ENCODE results near the gene MEF2D. TPM values are rescaled to one million over a fixed set of nuclear protein-coding genes. Genes with fewer than 3 reads are reported as not detected.

MEF2D gene
- total and polyA plus RNA-seq, 3 donors from 2014 or later: 34.4 to 113 (median 96.8) TPM

DNA sequence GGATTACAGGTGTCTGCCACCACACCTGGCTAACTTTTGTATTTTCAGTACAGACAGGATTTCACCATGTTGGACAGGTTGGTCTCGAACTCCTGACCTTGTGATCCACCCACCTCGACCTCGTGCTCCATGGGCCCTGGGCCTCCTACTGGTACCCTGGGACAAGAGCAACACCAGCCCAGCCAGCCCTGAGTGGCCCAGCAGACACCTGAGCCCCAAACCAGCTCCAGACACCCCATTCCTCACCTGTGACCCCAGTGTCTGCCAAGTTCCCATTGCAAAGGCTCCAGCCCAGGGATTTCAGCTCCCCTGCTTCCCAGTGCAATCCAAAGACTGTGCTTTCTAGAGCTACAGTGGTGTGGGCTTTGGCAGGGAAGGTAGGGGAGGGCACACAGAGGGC, 14.6 kb downstream of the MEF2D start:
- intact Hi-C loops (cut with DNase I; ENCODE audit: low total_unique reads): no loop called here
- Histone ChIP-seq H3K4me3 (no peak overlapping the region), H3K9me3 (no peaks in the 10 kb centered on the region), H3K27ac (no peak overlapping the region), H3K27me3 (no peaks in the 10 kb centered on the region), H3K36me3 (ENCODE audit: low read depth, missing control alignments) (no peaks in the 10 kb centered on the region), H3K4me1 (peaks cover 26% of the 10 kb centered on the region)
- DNase-seq: no peak
- no peak for TF ChIP-seq POLR2A (IDR thresholded peaks at IDR 0.05)
- TF ChIP-seq, protein P1, sequence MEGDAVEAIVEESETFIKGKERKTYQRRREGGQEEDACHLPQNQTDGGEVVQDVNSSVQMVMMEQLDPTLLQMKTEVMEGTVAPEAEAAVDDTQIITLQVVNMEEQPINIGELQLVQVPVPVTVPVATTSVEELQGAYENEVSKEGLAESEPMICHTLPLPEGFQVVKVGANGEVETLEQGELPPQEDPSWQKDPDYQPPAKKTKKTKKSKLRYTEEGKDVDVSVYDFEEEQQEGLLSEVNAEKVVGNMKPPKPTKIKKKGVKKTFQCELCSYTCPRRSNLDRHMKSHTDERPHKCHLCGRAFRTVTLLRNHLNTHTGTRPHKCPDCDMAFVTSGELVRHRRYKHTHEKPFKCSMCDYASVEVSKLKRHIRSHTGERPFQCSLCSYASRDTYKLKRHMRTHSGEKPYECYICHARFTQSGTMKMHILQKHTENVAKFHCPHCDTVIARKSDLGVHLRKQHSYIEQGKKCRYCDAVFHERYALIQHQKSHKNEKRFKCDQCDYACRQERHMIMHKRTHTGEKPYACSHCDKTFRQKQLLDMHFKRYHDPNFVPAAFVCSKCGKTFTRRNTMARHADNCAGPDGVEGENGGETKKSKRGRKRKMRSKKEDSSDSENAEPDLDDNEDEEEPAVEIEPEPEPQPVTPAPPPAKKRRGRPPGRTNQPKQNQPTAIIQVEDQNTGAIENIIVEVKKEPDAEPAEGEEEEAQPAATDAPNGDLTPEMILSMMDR (IDR thresholded peaks at IDR 0.05): no peak
- 85 to 94% methylated on average over 3 of the region's 3 CpGs for WGBS, 2 donors

DNA sequence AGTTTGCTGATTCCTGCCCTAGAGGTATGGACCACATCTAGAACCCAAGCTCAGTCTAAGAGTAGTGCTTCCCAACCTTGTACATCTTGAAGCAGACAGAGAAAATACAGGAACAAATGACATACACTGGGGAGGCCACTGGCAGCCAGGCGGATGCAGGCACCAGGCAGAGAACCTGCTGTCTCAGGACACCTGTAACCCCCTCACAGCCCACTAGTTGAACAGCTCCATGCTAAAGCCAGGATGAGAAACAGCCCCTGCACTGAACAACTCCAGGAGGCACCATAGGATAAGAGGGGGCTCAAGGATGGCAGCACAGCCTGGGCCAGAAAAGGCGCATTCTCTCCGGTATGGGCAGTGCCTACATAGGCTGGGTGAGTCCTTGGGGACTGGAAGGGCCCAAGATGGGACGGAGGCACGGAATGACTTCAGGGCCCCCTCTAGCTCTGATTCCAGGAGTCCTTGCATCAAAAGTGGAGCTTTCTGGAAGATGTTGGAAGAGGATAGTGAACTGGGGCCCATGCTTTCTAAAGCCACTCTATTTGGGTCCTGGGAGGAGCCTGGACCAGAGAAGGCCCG, 16.0 kb downstream of the MEF2D start:
- H3K4me1 ChIP-seq: peaks cover 12% of the 10 kb centered on the region
- DNase-seq: no peak
- no peak overlapping the region for H3K4me3 ChIP-seq
- H3K27ac ChIP-seq: no peak overlapping the region
- 92 to 94% methylated on average over 4 to 6 of the region's 6 CpGs for WGBS, 2 donors
- H3K27me3 ChIP-seq: no peaks in the 10 kb centered on the region
- intact Hi-C loops (cut with DNase I; ENCODE audit: low total_unique reads): no loop called here
- H3K36me3 ChIP-seq (ENCODE audit: low read depth, missing control alignments): no peaks in the 10 kb centered on the region
- H3K9me3 ChIP-seq: no peaks in the 10 kb centered on the region
- TF ChIP-seq, protein P1 (IDR thresholded peaks at IDR 0.05): no peak
- no peak for TF ChIP-seq POLR2A (IDR thresholded peaks at IDR 0.05)

DNA sequence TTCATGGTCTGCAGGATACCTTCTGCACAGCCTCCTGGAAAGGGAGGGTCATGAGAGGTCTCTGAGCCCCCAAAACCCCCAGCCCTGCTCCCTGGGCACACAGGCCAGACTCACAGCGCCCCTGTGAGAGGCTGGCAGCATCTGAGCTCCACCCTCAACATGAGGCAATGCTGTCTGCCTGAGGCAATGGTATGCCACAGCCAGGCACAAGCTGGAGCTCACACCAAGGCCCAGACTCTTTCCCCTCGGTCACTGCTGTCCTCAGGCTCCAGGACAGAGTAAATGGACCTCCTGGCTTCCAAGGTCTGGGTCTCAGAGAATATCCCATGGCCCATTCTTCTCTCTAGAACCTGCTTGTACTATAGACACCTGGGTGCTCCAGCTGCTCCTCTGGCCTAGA, 17.2 kb downstream of the MEF2D start:
- no peaks in the 10 kb centered on the region for H3K27me3 ChIP-seq
- WGBS, 2 donors: 89 to 100% methylated on average over 2 of the region's 2 CpGs
- peaks cover under 1% of the 10 kb centered on the region for H3K4me1 ChIP-seq
- no peaks in the 10 kb centered on the region for H3K9me3 ChIP-seq
- no peak overlapping the region for H3K4me3 ChIP-seq
- no peaks in the 10 kb centered on the region for H3K36me3 ChIP-seq (ENCODE audit: low read depth, missing control alignments)
- intact Hi-C loops (cut with DNase I; ENCODE audit: low total_unique reads): no loop called here
- no peak overlapping the region for H3K27ac ChIP-seq
- no peak for DNase-seq
- TF ChIP-seq, protein P1 (IDR thresholded peaks at IDR 0.05): no peak
- no peak for TF ChIP-seq POLR2A (IDR thresholded peaks at IDR 0.05)

DNA sequence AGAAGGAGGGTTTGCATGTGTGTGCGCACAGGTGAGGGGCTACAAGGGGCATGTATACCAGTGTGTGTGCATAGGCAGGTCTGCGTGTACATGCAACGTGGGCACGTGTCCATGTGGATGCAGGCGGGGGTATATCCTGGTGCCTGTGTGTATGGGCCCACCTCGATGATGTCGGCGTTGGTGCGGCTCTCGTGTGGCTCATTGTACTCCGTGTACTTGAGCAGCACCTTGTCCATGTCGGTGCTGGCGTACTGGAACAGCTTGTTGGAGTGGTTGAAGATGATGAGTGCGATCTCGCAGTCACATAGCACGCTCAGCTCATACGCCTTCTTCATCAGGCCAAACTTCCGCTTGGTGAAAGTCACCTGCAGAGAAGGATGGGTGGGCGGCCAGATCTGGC, 18.3 kb downstream of the MEF2D start:
- no peak overlapping the region for H3K4me3 ChIP-seq
- H3K36me3 ChIP-seq (ENCODE audit: low read depth, missing control alignments): no peaks in the 10 kb centered on the region
- peaks cover 9% of the 10 kb centered on the region for H3K4me1 ChIP-seq
- DNase-seq: no peak
- H3K27me3 ChIP-seq: no peaks in the 10 kb centered on the region
- 89 to 94% methylated on average over 12 to 19 of the region's 19 CpGs for WGBS, 2 donors
- no peak overlapping the region for H3K27ac ChIP-seq
- TF ChIP-seq, protein P1 (IDR thresholded peaks at IDR 0.05): no peak
- no peak for TF ChIP-seq POLR2A (IDR thresholded peaks at IDR 0.05)
- intact Hi-C loops (cut with DNase I; ENCODE audit: low total_unique reads): no loop called here
- H3K9me3 ChIP-seq: no peaks in the 10 kb centered on the region

DNA sequence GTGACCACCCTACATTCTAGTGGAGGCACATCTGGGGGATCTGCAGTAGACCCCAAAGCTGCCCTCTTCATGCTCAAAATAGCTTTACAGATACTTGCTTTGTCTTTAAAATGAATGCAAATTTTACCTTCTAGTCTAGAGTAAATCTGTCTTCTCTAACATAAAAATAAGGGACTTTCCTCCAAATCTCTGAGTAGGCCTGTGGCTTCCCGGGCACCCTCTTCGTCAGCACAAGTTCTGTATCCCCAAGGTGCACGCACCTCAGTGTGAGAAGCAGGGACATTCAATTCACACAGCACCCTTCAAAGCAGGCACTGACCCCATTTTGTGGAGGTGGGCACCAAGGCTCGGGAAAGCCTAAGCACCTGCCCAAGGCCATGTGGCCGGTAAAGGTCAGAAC, 19.0 kb downstream of the MEF2D start:
- no peak for DNase-seq
- H3K9me3 ChIP-seq: no peaks in the 10 kb centered on the region
- no peaks in the 10 kb centered on the region for H3K36me3 ChIP-seq (ENCODE audit: low read depth, missing control alignments)
- no peaks in the 10 kb centered on the region for H3K27me3 ChIP-seq
- H3K4me3 ChIP-seq: no peak overlapping the region
- intact Hi-C loops (cut with DNase I; ENCODE audit: low total_unique reads): no loop called here
- TF ChIP-seq POLR2A (IDR thresholded peaks at IDR 0.05): no peak
- TF ChIP-seq, protein P1 (IDR thresholded peaks at IDR 0.05): no peak
- 70 to 80% methylated on average over 5 of the region's 5 CpGs for WGBS, 2 donors
- H3K4me1 ChIP-seq: peaks cover 16% of the 10 kb centered on the region
- H3K27ac ChIP-seq: no peak overlapping the region

All from testis (tissue), 3 donors.